NCI-H1417 treated with DMSO at 0.1 percent for 48 hours (cell line): Measurements from ENCODE around the gene HMGN4.
A peak's percentile ranks its signal among the peaks of the same experiment; 100 is the strongest.
"Not testable (repeated sequence)": the region's sequence is repeated elsewhere in the genome, so short reads cannot be mapped to it uniquely, and the experiment has no call there.

Experiments
- DNase-seq: peaks from one replicate; lab custom pipeline; 2025; lab: John Stamatoyannopoulos, UW

The HMGN4 gene

DNA sequence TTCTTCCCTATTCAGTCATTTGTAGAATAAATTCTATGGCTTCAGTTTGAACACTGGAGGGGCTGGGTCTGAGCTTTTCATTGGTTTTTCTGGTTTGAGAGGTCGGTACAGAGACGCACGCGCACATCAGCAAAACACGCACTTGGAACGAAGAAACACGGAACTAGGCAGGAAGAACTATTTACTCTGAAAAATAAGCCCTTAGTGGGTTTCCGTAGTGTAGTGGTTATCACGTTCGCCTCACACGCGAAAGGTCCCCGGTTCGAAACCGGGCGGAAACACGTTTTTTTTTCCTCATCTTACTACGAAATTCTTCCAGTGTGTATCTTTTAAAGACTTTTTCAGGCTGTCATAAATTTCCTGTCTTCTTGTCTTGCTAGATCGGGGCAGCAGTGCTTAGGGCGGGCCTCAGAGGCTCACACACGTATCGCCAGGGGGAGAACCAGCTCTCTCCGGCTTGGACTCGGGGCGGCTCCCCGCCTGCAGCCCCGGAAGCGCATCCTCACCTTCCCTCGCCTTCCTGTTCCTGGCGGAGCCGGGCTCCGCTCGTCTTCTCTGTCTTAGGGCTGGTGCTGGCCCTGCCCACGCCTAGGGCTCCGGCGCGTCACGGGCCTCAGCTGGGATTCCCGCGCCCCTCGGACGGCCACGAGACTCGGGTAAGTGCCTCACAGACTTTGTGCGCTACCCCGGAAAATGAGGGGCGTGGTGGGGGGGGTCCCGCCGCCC, at the start of gene HMGN4:
Gene HMGN4, plus strand, starts transcription at position 521 of the 726 bp plus-strand sequence. CDS start 6,841 bp downstream, outside the sequence.
- DNase-seq = peak; percentile 66

DNA sequence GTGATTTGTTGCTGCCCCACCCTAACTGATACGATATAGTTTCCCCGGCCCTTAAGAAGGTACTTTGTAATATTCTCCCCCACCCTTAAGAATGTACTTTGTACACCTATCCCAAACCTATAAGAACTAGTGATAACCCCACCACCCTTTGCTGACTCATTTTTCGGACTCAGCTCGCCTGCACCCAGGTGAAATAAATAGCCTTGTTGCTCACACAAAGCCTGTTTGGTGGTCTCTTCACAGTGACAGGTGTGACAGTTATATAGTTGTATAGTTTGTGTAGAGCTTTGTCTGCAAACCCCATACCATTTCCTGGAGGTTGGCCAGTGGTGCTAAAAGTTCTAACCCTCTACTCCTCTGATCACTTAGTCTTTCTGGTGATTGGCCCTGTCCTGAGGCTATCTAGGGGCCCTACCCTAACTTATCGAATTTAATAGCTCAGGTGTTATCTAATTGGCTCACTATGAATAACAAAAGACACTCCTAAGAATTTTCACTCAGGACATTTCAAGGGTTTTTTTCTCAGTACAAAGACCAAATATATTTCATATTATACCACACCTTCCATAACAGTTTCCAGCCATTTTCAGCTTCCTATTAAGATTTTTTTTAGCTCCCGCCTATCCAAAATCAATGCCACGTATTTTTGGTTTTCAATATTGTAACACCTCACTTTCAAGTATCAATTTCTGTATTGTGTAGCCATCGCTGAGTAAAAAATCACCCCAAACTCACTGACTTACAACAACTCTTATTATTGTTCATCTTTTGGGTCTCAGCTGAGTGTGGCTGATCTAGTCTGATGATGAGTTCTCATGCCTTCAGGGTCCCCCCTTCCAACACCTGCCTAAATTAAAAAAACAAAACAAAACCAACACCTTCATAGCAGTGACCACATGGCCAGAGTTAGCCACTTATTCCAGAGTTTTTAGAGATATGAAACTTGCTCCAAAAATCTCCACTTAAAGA, 47.9 kb upstream of the HMGN4 start:
- no peak for DNase-seq

DNA sequence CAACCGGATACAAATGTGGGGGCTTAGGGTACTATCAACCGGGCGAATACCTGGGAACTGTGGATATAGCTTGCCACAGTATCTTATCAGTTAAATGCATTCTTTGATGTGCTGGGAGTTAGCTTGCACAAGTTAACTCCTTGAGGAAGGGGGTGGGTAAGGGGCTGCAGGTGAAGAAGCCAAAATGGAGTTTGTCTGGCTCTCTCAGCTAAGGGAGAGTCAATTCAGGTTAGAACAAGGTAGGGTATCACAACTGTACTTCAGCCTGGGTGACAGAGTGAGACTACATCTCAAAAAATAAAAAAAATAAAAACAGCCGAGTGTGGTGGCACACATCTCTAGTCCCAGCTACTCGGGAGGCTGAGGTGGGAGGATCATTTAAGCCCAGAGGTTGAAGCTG, 46.6 kb upstream of the HMGN4 start:
- no peak for DNase-seq

DNA sequence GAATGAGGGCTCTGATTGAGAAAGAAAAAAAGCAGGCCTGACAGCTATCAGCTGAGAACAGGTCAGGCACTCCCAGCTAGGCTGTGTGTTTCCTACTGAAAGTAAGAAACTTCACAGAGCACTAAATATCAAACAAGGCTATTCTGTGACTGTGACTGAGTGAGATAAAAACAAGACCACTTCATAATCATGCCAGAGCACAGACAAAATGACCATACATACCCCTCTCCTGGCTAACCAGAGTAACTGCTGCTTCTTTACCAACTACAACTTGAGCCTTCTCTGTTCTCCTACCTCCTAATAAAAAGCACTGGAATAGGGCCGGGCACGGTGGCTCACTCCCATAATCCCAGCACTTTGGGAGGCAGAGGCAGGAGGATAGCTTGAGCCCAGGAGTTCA, 44.9 kb upstream of the HMGN4 start:
- DNase-seq = no peak

DNA sequence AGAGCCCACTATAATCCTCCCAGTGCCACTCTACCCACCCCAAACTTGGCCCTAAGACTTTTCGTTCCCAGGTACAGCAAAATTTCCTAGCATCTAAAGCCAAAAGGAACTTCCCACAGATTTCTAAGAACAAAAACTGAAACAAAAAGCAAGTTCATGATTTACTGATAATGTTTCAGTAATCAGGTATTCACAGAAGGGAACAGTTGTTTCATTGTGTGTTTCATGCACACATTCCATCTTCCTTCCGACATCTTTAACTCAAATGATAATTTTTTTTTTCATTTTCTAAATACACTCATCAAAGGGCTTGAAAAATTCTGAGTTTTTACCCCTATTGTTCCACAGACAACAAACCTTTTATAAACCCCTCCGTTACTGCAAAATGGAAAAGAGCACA, 44.0 kb upstream of the HMGN4 start:
- DNase-seq = no peak

DNA sequence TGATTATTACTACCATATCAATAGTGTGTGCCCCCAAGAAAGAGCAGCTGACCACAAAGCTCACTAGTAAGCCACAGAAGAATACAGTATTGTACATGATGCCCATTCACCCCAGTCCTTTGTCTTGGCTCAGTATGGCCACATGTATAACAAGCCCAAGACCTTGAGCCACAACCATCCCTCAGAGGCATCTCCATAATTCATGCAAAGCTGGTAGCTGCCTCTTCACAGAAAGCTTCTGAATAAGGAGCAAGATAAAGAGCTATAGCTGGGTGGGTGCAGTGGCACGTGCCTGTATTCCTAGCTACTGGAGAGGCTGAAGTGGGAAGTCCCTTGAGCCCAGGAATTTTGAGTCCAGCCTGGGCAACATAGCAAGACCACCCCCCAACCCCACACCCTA, 42.9 kb upstream of the HMGN4 start:
- no peak for DNase-seq

DNA sequence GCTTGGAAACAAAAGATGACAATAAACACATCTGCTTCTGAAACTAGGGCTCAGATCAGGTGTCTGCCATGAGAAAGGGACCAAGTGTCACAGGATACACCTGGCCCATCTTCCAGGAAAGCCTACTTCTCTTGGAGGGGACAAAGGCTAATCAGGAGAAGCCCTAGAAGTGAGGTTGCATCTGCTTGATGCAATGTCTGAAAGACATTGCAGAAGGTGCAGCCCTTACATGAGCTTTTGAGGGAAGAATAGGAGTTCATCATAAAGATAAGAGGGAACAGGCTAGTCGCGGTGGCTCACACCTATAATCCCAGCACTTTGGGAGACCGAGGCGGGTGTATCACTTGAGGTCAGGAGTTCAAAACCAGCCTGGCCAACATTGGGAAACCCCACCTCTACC, 40.6 kb upstream of the HMGN4 start:
- DNase-seq = no peak

DNA sequence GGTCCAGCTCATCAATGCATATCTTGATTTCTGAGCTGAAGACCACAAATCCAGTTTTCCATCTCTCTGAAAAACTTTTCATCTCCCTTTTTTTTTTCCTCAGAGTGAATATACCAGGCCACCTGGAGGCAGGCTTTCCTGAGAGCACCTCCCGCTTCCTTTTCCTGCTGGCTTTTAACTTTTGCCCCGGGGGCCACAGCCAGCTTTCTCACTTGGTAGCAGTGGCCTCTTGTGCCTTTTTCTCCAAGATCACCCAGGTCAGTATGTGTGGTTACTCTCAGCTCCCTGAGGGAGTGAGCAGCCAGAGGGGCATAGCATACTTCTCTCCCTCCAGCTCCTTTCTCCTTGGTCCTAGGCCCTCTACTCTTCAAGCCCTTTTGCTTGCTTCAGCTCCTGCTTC, 38.1 kb upstream of the HMGN4 start, which contains the start of gene BTN1A1:
Gene BTN1A1, plus strand, starts transcription at position 202 of the 400 bp plus-strand sequence. CDS start 984 bp downstream, outside the sequence.
- DNase-seq = no peak

DNA sequence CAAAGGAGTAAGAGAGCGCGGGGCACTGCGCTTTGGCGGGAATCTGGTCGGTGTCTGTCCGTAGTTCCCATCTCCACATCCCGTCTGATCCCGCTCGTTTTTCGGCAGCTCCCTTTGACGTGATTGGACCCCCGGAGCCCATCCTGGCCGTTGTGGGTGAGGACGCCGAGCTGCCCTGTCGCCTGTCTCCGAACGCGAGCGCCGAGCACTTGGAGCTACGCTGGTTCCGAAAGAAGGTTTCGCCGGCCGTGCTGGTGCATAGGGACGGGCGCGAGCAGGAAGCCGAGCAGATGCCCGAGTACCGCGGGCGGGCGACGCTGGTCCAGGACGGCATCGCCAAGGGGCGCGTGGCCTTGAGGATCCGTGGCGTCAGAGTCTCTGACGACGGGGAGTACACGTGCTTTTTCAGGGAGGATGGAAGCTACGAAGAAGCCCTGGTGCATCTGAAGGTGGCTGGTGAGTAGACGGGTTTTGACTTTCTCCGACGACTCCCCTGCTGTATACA, 36.6 kb upstream of the HMGN4 start:
- DNase-seq = no peak

DNA sequence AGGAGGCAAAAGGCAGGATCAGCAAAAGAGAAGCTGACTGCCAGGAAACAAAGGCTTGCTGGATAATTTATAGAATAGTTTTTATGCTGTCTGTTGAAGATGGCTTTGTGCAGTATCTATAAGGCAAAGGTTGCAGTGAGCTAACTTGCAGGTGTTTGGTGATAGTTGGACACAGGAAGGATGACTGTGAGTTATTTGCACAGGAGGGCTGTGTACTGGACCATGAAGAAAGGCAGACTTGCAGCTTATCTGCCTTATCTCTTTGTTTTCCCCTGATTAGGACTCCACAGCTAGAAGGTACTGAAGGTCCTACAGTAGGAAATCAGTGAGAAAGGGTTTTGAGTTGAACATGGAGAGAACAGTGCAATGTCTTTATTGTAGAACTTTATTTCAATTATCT, 36.0 kb upstream of the HMGN4 start:
- no peak for DNase-seq

DNA sequence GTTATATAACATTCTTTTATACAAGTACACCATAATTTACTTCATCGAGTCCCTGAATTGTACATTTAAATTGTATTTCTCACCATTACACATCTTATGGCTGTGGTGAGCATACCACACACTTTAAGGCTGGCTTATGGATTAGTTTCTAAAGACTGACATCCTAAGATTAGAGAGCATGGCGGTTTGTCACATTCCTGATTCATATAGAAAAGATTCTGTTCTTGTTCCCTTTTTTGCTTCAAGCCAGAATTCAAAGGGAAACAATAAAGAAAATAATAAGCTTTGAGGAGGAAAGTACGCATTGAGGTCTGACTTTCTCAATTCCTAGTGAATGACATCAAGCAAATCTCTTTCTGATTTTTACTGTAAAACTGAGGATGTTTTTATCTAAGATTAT, 35.5 kb upstream of the HMGN4 start:
- DNase-seq = no peak

DNA sequence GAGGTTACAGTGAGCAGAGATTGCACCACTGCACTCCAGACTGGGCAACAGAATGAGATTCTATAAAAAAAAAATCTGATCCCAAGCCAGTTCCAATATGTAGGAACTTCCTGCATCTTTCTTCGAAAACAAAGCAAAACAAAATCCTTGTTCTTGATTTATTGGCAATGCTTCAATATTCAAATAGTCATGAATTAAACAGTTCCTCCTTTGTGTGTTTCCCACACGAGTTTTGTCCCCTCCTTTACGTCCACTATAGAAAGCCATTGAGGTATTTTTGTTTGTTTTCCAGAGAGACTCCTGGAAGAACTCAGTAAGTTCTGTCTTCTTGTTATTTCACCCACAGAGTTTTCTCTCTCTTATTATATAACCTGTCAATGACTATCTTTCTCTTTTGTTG, 30.5 kb upstream of the HMGN4 start:
- no peak for DNase-seq

DNA sequence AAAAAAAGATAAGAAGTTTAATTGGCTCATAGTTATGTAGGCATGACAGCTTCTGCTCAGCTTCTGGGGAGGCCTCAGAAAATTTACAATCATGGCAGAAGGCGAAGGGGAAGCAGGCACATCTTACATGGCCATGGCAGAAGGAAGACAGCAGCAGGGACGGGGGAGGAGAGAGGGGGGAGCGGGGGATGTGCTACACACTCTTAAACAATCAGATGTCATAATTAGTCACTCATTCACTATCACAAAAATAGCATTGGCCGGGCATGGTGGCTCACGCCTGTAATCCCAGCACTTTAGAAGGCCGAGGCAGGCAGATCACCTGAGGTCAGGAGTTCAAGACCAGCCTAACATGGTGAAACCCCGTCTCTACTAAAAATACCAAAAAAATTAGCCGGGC, 27.1 kb upstream of the HMGN4 start:
- DNase-seq = not testable (repeated sequence)

DNA sequence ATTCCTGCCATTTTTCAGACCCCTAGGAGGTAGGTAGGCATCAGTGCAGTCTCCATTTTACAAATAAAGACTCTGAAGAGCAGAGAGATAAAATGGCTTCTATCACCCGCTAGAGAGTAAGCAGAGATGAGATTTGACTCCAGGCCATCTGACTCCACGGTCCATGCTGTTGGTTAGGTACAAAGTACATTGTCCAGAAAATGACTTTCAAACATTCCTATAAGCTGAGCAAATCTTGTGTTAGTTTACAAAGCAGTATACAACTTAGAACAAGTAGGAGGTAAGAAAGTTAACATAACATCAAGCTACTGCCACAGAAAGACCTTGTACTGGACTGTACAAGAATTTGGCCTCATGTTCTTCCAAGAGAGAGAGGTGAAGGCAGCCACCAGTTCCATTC, 23.2 kb upstream of the HMGN4 start:
- no peak for DNase-seq

DNA sequence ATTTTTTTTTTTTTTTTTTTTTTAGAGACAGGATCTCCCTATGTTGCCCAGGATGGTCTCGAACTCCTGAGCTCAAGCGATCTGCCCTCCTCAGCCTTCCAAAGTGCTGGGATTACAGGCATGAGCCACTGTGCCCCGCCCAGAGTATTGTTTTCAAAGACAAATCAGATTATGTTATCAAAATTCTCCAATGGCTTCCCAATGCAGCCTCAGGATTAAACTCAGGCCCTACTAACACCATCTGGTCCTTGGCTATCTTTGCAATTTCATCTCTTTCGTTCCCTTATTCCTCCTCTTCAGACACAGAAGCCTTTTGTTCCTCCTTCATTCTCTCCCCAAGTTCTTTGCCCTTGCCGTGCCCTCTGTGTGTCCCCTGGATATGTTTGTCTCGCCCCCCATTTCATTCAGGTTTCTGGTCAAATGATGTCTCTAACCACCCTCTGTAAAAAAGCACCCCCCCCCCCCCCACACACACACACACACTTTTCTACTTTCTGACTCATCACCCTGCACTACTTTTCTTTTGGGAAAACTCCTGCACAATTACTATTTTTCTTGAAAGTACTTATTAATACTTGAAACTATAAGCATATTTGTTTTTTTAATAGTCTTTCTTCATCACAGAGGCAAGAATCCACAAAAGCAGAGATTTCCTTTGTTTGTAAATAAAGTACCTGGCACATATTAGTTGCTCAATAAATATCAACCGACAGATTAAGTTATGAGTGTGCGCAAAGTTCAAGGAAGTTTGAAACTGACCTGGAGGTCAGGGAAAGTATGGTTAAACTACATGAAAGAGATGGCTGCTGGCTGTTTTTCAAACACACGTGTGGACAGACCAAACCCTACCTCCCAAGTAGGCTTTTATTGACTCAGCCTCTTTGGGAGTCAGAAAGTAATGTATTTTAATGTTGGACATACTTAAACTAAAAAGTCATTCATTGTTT, 21.4 kb upstream of the HMGN4 start:
- no peak for DNase-seq

DNA sequence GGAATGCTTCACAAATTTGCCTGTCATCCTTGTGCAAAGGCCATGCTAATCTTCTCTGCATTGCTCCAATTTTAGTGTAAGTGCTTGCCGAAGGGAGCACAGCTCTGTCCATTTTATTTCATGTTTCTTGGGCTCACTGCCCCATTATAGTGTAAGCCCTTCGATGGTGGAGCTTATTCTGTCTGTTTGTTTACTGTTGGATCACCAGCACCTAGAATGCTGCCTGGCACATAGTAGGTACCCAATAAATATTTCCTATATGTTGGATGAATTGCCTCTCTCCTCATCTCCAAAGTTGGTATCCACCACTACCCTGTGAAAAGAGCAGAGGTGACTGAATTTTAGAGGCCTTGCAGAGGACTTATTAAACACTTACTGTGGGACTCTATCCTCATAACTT, 18.8 kb upstream of the HMGN4 start:
- DNase-seq = no peak

DNA sequence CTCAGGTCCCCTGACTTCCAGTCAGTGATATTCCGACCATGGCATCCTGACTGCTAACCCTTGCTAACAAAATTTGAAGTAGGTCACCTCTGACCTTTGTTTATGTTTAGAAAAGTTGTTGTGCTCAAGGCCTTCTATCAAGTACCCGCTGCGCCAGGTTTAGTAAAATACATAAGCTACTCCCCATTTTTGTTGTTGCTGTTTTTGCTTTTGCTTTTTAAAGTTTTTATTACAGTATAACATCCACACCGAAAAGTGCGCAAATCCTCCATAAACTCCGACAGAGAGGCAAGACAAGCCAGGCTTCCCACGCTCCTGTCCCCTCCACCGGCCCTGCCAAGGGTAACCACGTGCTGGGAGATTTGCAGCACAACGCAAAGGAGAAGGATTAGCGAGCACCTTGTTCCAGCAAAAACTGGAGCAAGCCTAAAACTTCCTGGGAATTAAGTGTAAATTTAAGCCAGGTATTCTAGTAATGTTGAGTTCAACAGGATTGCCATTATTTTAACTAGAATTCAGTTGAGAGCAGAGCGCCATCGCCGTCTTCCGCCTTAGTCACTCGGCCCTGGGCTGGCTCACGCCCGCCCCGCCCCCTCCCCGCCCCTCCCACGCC, 17.8 kb upstream of the HMGN4 start:
- DNase-seq = peak; percentile 25

DNA sequence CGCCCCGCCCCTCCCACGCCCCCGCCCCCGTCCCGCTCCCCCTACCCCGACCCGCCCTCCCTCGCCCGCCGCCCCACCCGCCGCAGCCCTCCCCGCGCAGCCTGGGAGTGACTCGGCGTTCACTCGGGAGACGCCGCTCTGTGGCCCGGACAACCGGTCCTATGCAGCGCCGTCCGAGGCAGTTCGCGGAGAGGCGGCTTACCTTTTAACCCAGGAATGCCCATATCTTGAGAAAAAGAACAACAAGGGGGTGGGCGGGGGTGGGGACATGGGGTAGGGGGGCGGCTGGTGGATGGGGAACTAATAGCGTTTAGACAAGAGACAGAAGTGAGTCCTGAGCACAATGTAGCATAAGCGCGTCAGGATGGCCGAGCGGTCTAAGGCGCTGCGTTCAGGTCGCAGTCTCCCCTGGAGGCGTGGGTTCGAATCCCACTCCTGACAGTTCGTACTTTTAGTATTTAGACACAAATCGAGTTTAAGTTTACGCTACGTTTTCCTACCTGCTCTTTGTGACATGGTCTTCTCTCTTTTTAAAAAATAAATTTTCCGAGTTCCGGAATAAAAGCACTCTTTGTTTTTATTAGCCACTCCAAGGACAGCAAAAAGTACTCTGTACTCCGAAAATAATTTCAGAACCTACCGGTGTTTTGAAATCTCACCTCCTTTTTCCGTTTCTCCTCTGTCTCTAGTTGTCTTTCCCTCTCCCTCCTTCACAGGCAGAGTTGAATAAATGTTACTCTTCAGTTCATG, 17.1 kb upstream of the HMGN4 start:
- peak; percentile 63 for DNase-seq

DNA sequence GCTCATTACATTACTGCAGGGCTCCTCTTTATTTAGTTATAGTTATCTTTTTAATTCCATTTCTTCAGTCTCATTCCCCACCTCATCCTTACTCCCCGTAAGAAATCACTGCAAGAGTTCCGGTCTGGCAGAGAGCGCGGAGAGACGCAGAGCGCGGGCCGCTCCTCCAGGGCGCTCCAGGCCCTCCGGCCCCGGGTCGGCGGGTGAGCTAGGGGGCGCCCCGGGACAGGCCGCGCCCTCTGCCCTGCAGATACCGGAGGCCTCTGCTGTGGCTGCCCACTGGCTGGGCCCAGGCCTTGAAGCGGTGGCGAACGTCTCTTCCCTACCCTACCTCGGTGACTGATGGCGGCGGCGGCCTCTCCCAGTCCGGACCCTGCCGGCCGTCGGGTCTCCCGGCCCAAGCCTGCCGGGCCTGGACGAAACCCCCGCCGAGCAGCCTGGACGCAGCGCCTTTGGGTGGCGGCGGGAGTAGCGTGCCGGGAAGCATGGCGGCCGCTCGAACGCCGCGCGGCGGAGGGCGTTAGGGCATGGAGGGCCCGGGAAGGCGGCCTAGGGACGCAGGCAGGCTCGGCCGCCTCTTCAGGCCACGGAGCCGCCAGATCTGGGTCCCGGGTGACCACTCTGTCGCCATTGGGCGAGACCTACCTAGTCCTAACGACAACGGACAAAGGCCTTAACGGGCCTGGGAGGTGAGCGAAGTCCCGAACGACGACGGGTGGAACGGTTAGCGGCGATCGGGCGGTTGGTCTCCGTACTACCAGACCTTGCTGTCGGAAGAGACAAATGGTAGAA, 16.4 kb upstream of the HMGN4 start:
- DNase-seq = peak; percentile 63
